ENCODE data around the gene PLEKHH3. TPM values are rescaled to one million over a fixed set of nuclear protein-coding genes. Genes with fewer than 3 reads are reported as not detected.
A peak's percentile ranks its signal among the peaks of the same experiment; 100 is the strongest.

PLEKHH3 gene
- total RNA-seq, 1 donor from 2014 or later: 3.4 TPM

DNA sequence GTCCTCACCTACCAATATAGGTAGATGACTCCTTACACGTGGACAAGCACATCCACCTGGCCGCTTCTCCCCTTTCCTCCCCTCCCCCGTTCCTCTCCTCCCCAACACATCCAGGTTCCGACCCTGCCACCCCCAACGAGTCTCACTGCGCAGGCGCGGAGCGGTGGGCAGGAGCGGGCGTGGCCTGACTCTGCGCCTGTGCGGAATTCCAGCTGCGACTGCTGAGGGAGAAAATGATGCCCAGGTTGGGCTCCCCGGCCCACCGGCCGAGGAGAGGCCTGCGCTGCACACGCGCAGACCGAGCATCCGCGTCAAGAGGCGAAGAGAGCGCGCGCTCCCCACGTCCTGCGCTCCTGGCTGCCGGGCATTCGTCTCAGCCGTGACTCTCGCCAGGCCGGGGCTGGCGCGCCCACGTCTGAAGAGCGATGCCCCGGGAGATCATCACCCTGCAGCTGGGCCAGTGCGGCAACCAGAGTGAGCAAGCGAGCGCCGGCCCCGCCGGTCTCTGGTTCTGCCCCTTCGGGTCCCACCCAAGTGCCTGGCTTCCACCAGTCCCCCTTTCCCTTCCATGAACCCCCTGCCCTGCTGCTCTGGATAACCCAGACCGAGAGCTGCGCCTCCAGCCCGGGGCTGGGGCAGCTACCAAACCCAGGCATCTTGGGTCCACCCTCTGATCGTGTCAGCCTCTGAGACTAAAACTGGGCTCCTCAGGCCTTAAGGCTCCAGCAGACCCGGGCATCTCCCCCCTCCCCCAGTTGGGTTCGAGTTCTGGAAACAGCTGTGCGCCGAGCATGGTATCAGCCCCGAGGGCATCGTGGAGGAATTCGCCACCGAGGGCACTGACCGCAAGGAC lies 17.5 kb downstream of the PLEKHH3 start, which contains the start of gene TUBG2:
TUBG2 (plus strand) TSS at position 206 of the 853 bp plus-strand sequence; CDS start at position 426, 220 bp downstream.
- TF ChIP-seq EZH2 (IDR thresholded peaks at IDR 0.05) (no peak), EZH2phosphoT487 (IDR thresholded peaks at IDR 0.05) (no peak), CTCF (IDR thresholded peaks at IDR 0.05) (no peak)
- no peaks in the 10 kb centered on the region for H3K36me3 ChIP-seq
- peak within 1 kb of the TSS; percentile 48 for H2AFZ ChIP-seq (replicated peaks)
- no peak within 1 kb of the TSS for H3K27ac ChIP-seq
- H3K79me2 ChIP-seq (ENCODE audit: low read depth): no peaks in the 10 kb centered on the region
- peak; percentile 96 for DNase-seq (ENCODE audit: low spot score)
- H3K4me2 ChIP-seq: peak within 1 kb of the TSS; percentile 86
- H3K27ac Mint-ChIP-seq: no peak within 1 kb of the TSS
- H3K4me1 ChIP-seq: peaks cover 4% of the 10 kb centered on the region
- H3K27me3 Mint-ChIP-seq (ENCODE audit: insufficient read depth, low read depth): peaks cover 2% of the 10 kb centered on the region
- peaks cover 2% of the 10 kb centered on the region for H3K9me3 Mint-ChIP-seq
- H3K27me3 ChIP-seq: no peaks in the 10 kb centered on the region
- peaks cover 14% of the 10 kb centered on the region for H3K4me1 Mint-ChIP-seq
- peak within 1 kb of the TSS; percentile 91 for H3K4me3 Mint-ChIP-seq
- H3K4me3 ChIP-seq: peak within 1 kb of the TSS; percentile 61
- H3K36me3 Mint-ChIP-seq: peaks cover 11% of the 10 kb centered on the region
- peaks cover 5% of the 10 kb centered on the region for H3F3A ChIP-seq (ENCODE audit: low read depth)
- H3K9ac ChIP-seq: peak within 1 kb of the TSS; percentile 15
- no peaks in the 10 kb centered on the region for H3K9me3 ChIP-seq (ENCODE audit: low read depth)
- H4K20me1 ChIP-seq (ENCODE audit: low read depth): peaks cover 4% of the 10 kb centered on the region

DNA sequence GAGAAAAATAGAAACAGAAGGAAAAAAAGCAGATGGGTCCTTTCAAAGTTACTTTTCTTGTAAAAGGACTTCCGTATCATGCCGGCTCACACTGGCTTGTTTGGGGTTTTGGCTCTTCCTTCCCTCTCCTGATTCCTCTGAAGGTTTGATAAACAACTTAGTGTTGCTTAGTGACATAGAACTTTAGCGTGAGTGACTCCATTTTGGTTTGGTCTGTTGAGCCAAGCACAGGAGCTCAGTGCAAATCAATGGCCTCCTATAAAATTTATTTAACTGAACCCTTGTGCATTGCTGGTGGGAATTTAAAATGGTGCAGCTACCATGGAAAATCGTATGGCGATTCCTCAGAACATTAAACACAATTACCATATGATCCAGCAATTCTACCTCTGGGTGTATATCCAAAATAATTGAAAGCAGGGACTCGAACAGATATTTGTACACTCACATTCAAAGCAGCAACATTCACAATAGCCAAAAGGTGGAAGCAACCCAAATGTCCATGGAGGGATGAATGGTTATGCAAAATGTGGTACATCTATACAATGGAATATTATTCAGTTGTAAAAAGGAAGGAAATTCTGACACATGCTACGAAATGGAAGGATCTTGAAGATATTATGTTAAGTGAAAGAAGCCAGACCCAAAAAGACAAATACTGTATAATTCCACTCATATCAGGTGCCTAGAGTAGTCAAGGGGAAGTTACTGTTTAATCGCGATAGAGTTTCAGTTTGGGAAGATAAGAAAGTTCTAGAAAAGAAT lies 18.8 kb downstream of the PLEKHH3 start:
- no peak for TF ChIP-seq CTCF (IDR thresholded peaks at IDR 0.05)
- no peak for TF ChIP-seq EZH2phosphoT487 (IDR thresholded peaks at IDR 0.05)
- no peak for TF ChIP-seq EZH2 (IDR thresholded peaks at IDR 0.05)
- H4K20me1 ChIP-seq (ENCODE audit: low read depth): peaks cover 4% of the 10 kb centered on the region
- H3K9me3 ChIP-seq (ENCODE audit: low read depth): no peaks in the 10 kb centered on the region
- H3K36me3 Mint-ChIP-seq: peaks cover 8% of the 10 kb centered on the region
- H3K9ac ChIP-seq: no peak overlapping the region
- peaks cover 14% of the 10 kb centered on the region for H3K4me1 ChIP-seq
- H2AFZ ChIP-seq (replicated peaks): no peak overlapping the region
- no peak overlapping the region for H3K4me3 ChIP-seq
- H3K27ac Mint-ChIP-seq: no peak overlapping the region
- peaks cover 2% of the 10 kb centered on the region for H3K27me3 Mint-ChIP-seq (ENCODE audit: insufficient read depth, low read depth)
- H3K4me2 ChIP-seq: no peak overlapping the region
- peaks cover 2% of the 10 kb centered on the region for H3K9me3 Mint-ChIP-seq
- peaks cover 18% of the 10 kb centered on the region for H3F3A ChIP-seq (ENCODE audit: low read depth)
- no peaks in the 10 kb centered on the region for H3K79me2 ChIP-seq (ENCODE audit: low read depth)
- no peak overlapping the region for H3K27ac ChIP-seq
- peaks cover 20% of the 10 kb centered on the region for H3K4me1 Mint-ChIP-seq
- DNase-seq (ENCODE audit: low spot score): no peak
- H3K4me3 Mint-ChIP-seq: peak overlapping the region; percentile 91
- H3K36me3 ChIP-seq: no peaks in the 10 kb centered on the region
- no peaks in the 10 kb centered on the region for H3K27me3 ChIP-seq

DNA sequence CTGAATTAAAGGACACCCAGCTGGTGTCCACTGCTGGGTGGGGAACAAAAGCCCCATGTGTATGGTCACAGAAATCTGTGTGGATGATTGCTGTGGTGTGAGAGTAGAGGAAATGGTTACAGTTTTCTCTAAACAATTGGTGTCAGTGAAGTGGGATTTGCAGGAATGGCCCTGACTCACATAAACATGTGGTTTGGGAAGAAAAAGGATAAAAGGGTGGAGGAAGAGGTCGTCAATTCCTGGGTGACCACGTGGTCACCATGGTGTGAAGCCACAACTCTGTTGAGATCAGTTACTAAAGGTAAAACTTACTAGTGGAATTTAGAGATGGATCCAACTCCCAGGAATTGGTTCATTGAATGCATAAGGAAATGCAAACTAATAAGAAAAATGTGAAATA lies 21.3 kb downstream of the PLEKHH3 start:
- Histone ChIP-seq H3K27me3 (no peaks in the 10 kb centered on the region), H3K4me1 (peaks cover 14% of the 10 kb centered on the region), H3K4me2 (no peak overlapping the region), H3F3A (ENCODE audit: low read depth) (peaks cover 18% of the 10 kb centered on the region), H3K9ac (no peak overlapping the region), H4K20me1 (ENCODE audit: low read depth) (peaks cover 4% of the 10 kb centered on the region), H3K27ac (no peak overlapping the region), H3K36me3 (no peaks in the 10 kb centered on the region), H2AFZ (replicated peaks) (no peak overlapping the region), H3K9me3 (ENCODE audit: low read depth) (no peaks in the 10 kb centered on the region), H3K79me2 (ENCODE audit: low read depth) (no peaks in the 10 kb centered on the region), H3K4me3 (no peak overlapping the region)
- Mint-ChIP-seq H3K27ac (no peak overlapping the region), H3K4me1 (peaks cover 19% of the 10 kb centered on the region), H3K9me3 (peaks cover 2% of the 10 kb centered on the region), H3K4me3 (no peak overlapping the region), H3K27me3 (ENCODE audit: insufficient read depth, low read depth) (peaks cover 2% of the 10 kb centered on the region), H3K36me3 (peaks cover 3% of the 10 kb centered on the region)
- TF ChIP-seq EZH2 (IDR thresholded peaks at IDR 0.05) (no peak), EZH2phosphoT487 (IDR thresholded peaks at IDR 0.05) (no peak), CTCF (IDR thresholded peaks at IDR 0.05) (no peak)
- DNase-seq (ENCODE audit: low spot score): no peak
